ENCODE data around the gene TACC3.

DNA sequence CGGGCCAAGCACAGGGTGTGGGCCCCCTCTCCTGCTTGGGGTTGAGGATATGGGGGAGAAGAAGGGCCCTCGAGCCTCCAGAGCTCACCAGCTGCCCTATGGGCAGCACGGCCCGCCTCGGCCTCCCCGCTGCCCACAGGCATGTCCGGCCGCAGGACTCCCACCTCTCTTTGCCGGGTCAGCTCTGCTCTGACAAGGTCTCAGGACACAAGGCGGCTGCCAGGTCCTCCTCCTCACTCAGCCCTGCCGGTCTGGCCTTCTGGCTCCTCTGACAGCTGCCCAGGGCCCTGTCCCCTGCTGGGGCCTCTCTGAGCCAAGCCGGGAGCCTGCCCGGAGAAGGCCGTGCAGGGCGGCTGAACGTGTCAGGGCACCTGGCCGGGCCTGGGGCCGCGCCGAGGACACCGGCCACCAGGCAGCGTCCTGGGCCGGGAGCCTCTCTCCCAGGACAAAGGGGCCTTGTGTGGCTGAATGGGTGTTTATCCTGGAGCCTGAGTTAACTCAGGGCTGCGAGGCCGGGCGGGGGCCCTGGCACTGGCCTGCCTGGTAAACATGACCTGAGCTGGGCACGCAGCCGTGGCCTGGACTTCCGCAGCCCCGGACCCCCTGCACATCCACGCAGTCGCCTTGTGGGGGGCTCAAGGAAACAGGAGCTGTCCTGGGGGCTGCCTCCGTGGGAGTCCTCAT, 25.7 kb downstream of the TACC3 start:
- TF ChIP-seq EZH2phosphoT487 (IDR thresholded peaks at IDR 0.05; ENCODE audit: low read length) (no peak), EZH2 (optimal IDR thresholded peaks at IDR 0.05; ENCODE audit: low read depth, low read length) (no peak)
- TF ChIP-seq, protein P1, sequence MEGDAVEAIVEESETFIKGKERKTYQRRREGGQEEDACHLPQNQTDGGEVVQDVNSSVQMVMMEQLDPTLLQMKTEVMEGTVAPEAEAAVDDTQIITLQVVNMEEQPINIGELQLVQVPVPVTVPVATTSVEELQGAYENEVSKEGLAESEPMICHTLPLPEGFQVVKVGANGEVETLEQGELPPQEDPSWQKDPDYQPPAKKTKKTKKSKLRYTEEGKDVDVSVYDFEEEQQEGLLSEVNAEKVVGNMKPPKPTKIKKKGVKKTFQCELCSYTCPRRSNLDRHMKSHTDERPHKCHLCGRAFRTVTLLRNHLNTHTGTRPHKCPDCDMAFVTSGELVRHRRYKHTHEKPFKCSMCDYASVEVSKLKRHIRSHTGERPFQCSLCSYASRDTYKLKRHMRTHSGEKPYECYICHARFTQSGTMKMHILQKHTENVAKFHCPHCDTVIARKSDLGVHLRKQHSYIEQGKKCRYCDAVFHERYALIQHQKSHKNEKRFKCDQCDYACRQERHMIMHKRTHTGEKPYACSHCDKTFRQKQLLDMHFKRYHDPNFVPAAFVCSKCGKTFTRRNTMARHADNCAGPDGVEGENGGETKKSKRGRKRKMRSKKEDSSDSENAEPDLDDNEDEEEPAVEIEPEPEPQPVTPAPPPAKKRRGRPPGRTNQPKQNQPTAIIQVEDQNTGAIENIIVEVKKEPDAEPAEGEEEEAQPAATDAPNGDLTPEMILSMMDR (IDR thresholded peaks at IDR 0.05; ENCODE audit: low read length): no peak
